Measurements from ENCODE around the gene ELP2.

- TF ChIP-seq CTCF (optimal IDR thresholded peaks at IDR 0.05 in 1 of 3, IDR thresholded peaks at IDR 0.05 in 1 of 3, conservative IDR thresholded peaks at IDR 0.05 in 1 of 3; ENCODE audit: extremely low read depth in 1 of 3, insufficient read depth in 2 of 3, low read length in 3 of 3) (no peak), EZH2 (IDR thresholded peaks at IDR 0.05; ENCODE audit: low read length) (no peak)
Observed at GRCh38 chr18:36187193-36187825, 57.6 kb downstream of the ELP2 start, which contains the start of gene MOCOS.
